Measurements from ENCODE around the gene SGMS1. TPM values are rescaled to one million over a fixed set of nuclear protein-coding genes. Genes with fewer than 3 reads are reported as not detected.

The SGMS1 gene
- total RNA-seq, 1 experiment from 2014 or later, result 20.4 TPM

- Histone ChIP-seq H3K23ac (ENCODE audit: insufficient read length, low read depth, low read length) (no peak overlapping the region), H3K9me3 (ENCODE audit: control insufficient read depth, low read depth, low read length) (no peaks in the 10 kb centered on the region), H3K56ac (ENCODE audit: insufficient read length, low read depth, low read length) (no peak overlapping the region), H3K23me2 (ENCODE audit: insufficient read length, low read depth, low read length, poor library complexity, severe bottlenecking) (no peaks in the 10 kb centered on the region), H2BK120ac (ENCODE audit: low read depth, low read length, poor library complexity, severe bottlenecking) (no peak overlapping the region), H3K9ac (ENCODE audit: extremely low read depth, insufficient read length, low read length) (no peak overlapping the region), H2BK5ac (ENCODE audit: insufficient read length, low read length) (no peak overlapping the region), H2AK5ac (ENCODE audit: insufficient read length, low read length) (no peak overlapping the region), H3K4me2 (ENCODE audit: insufficient read depth, insufficient read length, low read length) (no peak overlapping the region), H4K20me1 (ENCODE audit: control insufficient read depth, insufficient read depth, insufficient read length) (no peaks in the 10 kb centered on the region), H3K79me1 (ENCODE audit: insufficient read depth, low read depth, low read length, poor library complexity, severe bottlenecking) (no peaks in the 10 kb centered on the region), H3K79me2 (ENCODE audit: insufficient read depth, low read length) (no peaks in the 10 kb centered on the region), H3K4me1 (ENCODE audit: insufficient read depth, low read length) (no peaks in the 10 kb centered on the region), H3K14ac (ENCODE audit: insufficient read depth, low read length) (no peak overlapping the region), H2BK12ac (ENCODE audit: insufficient read length, low read depth, low read length) (no peak overlapping the region), H2AFZ (ENCODE audit: low read length) (no peak overlapping the region), H4K91ac (ENCODE audit: insufficient read length, low read depth, low read length) (no peak overlapping the region), H3K18ac (ENCODE audit: insufficient read length, low read depth, low read length) (no peak overlapping the region), H3T11ph (ENCODE audit: low read length) (no peak overlapping the region), H3K27ac (ENCODE audit: insufficient read length, low read depth, low read length) (no peak overlapping the region), H2BK20ac (ENCODE audit: low read depth, low read length, poor library complexity, severe bottlenecking) (no peak overlapping the region), H4K8ac (replicated peaks; ENCODE audit: insufficient read length, low read depth, low read length) (no peak overlapping the region), H3K27me3 (ENCODE audit: insufficient read depth, low read length) (no peaks in the 10 kb centered on the region), H4K5ac (ENCODE audit: insufficient read length, low read depth, low read length) (no peak overlapping the region), H3K4ac (ENCODE audit: low read depth, low read length) (no peak overlapping the region), H2BK15ac (ENCODE audit: low read depth, low read length) (no peak overlapping the region)
- H3K36me3 Mint-ChIP-seq (ENCODE audit: insufficient read depth in 1 of 3, low read depth in 3 of 3), result no peaks in the 10 kb centered on the region
- no peak for TF ChIP-seq CTCF (conservative IDR thresholded peaks at IDR 0.05)
- no peaks in the 10 kb centered on the region for H3K9me3 Mint-ChIP-seq
- DNase-seq, result no peak
- no CpG with 5 or more reads among the region's 3 CpGs for WGBS (ENCODE audit: extremely low coverage, insufficient read length, low lambda C conversion rate)
- H3K4me3 Mint-ChIP-seq, result no peak overlapping the region
- H3K27me3 Mint-ChIP-seq (ENCODE audit: low read depth), result no peaks in the 10 kb centered on the region
- no peak overlapping the region for H3K27ac Mint-ChIP-seq
- H3K4me1 Mint-ChIP-seq, result peaks cover 0 to 4% of the 10 kb centered on the region in 2 experiments; a peak in 1 of 4 replicates
Observed at GRCh38 chr10:50332108-50332842, 291.5 kb downstream of the SGMS1 start.
